HG02870 (cell line): ENCODE data around the gene PROX2.
A peak's percentile ranks its signal among the peaks of the same experiment; 100 is the strongest.

ENCODE experiments used
- ATAC-seq: cut with Tn5 transposase; IDR thresholded peaks from one replicate; pipeline ENCODE4 v1.9.1; 2021; ENCODE audit warnings: mild to moderate bottlenecking, moderate library complexity; ENCODE audit not compliant: unreplicated experiment

Gene PROX2

DNA sequence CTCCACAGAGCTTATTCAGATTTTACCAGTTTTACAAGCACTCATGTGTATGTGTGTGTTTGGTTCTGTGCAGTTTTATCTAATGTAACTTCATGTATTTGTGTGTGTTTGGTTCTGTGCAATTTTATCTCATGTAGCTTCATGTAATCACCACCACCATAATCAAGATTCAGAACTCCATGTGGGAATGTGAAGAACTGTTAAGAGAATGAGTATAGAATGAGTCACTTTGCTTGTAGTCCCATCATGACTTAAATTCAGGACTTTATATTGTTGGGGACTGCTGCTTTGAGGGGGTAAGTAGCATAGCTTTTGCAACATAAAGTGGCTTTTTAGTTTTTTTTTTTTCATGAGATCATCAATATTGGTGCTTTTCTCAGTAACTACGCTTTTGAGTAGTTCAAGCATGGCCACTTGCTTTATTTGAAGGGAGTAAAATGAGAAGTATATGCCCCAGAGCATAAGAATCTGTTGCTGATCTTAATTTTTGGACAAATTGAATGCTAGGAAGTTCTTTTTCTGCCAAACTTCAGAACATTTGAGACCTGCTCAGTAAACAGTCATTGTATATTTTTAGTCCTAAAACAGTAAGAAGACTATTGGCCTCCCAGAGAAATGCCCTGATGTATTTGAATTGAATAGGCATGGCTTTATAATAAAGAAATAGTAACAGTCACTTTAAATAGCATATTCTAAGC, 28.8 kb downstream of the PROX2 start:
- ATAC-seq = no peak

DNA sequence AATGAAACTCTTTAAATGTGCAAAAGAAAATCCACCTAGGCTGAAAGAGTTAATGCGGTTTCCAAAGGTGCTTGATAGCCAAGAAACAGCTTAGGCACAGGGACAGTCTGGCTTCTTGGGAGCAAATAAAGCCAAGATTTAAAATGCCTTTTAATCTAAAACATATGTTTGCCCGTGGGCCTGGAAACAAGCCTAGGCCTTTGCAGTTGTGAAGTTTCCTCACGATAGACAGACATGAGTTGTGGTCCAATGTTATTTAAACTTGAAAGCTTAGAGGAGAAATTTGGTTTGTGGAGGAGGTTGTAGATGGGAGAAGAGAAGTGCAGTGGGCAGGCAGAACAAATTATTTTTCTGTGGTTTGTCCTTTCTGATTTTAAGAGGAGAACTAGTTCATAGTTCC, 29.8 kb downstream of the PROX2 start:
- ATAC-seq = no peak

DNA sequence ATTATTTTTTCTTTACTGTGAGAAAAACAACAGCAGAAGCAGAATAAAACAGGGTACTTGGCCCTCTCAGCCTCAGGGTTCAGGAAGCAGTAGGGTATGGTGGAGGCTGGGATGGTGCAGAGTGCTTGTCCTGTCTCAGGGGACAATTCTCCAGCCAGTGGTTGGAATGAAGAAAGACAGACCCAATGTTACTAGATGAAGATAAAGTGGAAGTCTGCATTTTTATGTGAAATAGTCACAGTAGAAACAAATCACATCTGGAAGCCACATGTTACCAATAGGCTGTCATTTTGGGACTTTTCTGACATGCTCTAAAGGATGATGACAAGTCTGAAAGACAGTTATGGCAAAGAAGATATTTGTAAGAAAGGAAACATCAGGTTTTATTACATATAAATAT, 32.3 kb downstream of the PROX2 start:
- no peak for ATAC-seq

DNA sequence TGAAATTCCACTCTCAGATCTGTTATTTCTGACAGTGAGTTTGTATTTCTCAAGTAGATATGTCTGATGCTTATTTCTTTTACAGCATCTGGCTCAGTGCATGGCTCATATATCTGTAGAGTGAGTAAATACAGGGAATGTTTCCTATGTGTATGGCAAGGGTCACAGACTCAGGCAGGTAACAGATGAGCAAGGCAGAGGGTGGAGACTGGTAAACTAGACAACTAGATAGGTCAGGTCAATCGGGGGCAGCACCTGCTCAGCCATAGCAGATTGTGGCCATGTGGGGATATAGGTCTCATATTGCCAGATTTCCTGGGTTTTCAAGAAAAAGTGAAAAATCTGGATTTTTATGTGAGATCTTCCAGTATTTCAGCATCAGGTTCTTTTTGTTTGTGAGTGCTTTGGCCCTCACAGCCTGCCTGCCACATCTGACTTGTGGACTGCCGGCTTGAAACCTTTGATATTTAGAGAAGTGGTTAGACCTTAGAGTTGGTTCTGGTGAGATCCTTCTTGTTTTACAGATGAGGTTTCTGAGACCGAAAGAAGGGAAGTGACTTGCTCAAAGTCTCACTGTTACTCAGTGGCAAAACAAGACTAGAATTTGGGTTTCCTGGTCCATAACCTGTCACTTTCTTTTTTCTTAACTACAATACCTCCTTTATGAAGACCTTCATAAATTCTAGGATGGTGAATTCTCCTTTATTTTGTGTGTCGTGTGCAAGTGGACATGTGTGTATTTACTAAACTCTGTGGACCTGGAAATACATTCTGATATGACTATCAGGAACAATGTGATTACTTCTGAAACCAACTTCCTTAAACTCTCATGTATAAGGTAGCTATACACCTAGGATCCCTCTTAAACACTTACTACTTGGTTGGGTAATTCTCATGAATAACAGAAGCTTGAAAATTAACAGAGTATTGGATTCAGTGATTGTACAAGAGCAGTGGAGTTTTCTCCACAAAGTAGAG, 34.4 kb downstream of the PROX2 start:
- ATAC-seq = peak; percentile 81

DNA sequence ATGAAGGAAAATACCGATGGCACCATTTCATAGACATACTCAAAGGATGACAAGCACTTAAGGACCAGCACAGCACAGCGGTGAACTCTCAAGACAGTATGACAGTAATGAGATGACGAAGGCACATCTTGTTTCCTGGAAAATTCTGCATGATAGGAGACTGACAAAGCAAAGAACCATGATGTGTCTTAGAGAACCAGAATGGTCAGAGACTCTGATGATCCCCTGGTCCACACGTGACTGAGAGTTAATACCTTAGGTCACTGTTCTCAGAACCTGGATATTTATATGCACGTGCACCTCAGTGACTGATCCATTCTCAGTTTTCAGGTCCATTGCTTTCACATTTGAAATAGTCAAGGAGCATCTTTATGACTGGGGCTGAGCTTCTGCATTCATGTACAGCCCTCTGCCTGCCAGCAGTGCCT, 35.3 kb downstream of the PROX2 start:
- ATAC-seq = no peak

DNA sequence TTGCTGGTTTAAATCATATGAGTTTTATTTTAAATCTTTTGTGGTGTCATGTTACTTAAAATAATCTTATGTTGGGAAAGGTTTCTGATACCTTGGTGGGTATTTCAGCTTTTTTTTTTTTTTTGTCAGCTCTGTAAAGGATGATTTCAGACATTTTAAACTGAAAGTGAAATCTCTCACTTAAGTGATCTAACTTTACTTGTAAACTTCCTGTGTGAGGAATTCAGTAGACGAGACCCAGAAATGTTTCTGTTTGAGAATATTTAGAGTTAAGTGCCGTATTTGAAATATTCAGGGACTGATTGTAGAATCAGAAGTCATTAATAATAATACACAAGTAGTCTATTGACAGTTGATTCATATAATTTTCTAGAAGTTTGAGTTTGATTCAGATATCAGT, 37.8 kb downstream of the PROX2 start:
- ATAC-seq = no peak

DNA sequence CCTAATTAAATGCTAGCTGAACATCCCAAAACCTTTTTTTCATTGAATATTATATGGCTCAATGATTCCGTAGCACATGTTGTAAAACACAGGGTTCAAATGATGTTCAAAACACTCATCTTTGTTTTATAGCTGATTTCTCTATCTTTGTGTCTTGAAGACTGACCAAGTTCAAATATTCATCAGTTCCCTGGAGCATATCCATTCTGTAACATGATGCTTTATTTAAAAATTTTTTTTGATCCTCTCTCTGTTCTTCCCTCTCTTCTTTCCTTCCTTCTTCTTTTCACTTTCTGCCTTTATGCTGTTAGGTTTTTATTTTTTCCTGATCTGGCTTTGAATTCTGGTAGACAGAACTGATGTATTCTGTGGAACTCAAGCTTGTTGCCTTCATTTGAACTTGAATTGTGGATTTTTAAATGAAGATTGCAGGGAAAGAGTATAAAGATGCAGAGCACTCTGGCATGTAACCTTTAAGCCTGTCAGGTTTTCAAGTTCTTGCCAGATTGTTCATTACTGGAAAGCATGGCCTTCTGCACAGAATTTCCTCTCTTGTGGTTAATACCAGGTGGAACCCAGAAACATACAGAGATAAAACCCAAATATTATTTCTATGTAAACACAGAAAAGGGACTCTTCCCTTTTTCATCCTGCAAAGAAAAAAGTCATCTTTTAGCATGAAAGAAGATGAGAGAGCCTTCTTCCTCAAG, 39.5 kb downstream of the PROX2 start:
- no peak for ATAC-seq

DNA sequence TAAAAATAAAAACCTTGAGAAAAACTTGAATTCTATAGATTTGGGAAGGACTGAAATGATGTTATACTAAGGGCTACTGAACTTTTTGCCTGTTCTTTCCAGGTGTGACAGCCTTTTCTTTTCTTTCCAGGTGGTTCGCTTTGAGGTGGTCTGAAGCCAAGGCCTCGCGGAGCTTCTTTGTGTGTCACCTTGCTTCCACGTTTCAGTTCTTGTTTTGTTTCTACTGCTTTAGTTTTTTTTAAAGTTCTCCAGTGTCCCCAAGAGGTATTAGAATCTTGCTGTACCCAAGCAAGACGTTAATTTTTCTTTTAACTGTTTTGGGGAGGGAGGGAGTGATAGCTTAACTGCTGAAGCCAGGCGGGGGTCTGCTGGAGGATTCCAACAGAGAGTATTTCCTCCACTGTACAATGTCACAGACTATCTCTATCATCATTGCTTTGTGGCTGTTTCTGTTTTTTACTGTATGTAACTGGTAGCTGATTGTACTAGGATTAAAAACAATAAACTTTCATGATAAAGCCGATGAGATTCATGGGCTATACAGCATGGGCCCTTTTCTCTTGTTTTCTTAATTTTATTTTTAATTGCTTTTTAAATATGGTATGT, 40.2 kb downstream of the PROX2 start:
- ATAC-seq = no peak

DNA sequence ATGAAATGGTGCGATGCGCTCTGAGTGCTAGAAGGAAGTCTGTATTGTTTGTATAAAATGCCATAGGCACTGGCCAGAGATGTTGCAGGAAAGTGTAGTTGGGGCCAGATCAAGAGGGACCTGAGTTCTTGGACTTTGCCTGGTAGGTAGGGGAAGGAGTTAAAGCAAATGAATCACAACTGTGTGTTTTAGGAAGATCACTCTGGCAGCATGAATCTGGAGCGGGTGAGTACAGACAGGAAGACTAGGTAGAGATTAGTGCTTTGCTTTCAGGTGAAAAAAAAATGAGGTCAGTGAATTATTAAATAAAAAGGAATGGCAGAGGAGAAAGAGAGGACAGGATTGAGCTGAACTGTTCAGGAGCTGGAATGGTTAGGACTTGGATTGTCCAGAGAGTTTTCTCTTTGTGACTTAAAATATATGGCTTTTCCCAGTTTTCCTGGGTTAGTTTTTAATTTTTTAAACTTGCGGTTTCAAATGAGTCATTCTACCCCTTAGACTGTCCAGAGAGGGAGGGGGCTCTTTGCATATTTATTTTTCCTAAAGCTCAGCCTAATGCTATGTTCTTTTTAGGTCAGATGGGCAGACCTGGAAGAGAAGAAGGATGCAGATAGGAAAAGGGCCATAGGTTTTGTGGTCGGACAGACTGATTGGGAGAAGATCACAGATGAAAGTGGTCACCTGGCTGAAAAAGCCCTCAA, 41.1 kb downstream of the PROX2 start:
- no peak for ATAC-seq

DNA sequence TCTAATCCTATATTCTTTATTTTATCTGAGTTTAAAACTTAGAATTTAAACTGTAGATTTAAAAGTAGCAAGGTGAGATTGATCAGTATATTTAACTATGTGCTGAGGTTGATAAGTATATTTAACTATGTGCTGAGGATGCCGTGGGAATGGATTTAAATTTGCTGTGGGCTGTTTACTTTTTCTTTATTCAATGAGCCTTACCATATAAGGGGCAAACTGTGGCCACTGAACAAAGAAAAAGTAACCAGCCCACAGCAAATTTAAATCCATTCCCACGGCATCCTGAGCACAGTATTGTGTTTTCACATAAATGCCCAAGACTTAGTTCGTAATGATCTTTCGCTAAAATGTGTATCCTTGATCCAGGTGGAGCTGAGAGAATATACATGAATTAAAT, 43.1 kb downstream of the PROX2 start:
- no peak for ATAC-seq

DNA sequence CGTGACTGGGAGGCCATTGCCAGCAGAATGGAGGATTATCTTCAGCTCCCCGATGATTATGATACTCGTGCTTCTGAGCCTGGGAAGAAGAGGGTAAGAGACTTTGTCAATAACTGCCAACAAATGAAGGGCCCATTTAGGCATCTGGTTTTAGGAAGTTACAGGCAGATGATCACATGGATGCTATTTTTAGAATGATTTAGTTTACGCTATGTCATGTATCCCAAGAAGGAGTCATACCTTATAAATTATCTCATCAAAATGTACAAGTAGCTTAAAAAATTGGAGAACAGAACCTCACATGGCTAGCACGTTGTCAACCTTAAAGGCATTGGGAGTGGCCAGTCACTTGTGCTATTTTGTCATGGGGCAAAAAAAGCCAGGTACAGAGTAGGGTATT, 46.7 kb downstream of the PROX2 start:
- ATAC-seq = no peak

DNA sequence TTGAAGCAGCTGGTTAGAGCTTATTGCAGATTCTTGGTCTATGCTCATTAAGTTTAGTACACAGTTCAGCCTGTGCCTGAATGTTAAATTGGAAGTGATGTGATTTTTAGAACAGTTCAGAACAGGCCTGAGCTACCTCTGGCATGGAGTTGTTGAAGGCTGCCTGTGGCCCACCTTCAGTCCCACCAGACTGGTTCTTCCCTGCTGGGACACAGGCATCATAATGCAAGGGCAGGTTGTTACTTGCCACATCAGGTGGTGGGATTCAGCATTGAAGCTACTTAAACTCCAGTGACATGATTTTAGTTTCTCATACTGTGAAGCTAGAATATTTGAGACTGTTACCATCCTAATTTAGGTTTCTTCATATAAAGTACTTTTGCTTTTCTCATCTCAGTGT, 49.4 kb downstream of the PROX2 start:
- ATAC-seq = no peak
